Measurements from ENCODE around the gene KLHL22.

DNA sequence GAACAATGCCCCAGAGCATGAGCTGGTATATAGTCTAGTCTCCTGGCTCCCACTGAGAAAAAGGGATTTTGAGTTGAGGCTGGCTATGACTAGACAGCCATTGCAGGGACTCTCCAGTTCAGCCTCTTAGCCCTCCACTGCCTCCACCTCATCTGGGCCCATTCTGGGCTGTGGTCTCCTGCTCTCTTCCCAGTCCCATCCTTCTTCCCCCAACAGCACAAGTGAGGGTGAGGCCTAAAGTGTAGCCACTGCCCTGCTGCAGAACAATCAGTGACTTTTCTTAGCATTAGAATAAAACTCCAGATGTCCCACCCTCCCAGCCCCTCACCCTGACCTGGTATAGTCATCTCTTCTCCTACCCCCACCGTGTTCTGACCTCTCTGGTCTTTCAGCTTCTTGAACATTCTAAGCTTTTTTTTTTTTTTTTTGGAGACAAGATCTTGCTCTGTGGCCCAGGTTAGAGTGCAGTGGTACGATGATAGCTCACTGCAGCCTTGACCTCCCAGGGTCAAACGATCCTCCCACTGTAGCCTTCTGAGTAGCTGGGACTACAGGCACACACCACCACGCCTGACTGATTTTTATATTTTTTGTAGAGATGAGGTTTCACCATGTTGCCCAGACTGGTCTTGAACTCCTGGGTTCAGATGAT, 16.1 kb upstream of the KLHL22 start:
- TF ChIP-seq EZH2 (IDR thresholded peaks at IDR 0.05; ENCODE audit: low read depth) = no peak
- TF ChIP-seq, protein P1, sequence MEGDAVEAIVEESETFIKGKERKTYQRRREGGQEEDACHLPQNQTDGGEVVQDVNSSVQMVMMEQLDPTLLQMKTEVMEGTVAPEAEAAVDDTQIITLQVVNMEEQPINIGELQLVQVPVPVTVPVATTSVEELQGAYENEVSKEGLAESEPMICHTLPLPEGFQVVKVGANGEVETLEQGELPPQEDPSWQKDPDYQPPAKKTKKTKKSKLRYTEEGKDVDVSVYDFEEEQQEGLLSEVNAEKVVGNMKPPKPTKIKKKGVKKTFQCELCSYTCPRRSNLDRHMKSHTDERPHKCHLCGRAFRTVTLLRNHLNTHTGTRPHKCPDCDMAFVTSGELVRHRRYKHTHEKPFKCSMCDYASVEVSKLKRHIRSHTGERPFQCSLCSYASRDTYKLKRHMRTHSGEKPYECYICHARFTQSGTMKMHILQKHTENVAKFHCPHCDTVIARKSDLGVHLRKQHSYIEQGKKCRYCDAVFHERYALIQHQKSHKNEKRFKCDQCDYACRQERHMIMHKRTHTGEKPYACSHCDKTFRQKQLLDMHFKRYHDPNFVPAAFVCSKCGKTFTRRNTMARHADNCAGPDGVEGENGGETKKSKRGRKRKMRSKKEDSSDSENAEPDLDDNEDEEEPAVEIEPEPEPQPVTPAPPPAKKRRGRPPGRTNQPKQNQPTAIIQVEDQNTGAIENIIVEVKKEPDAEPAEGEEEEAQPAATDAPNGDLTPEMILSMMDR (conservative IDR thresholded peaks at IDR 0.05) = no peak

All from PC-9 (cell line).